DND-41 (cell line): ENCODE data around the gene STK24.

Experiments used
- ATAC-seq: fragments of 200-7000 bp; cut with Tn5 transposase; 3 replicates; pipeline ENCODE4 v1.9.1; 2021; ENCODE audit warnings: low read depth; ENCODE audit not compliant: insufficient read depth
- DNase-seq: peaks from one replicate; pipeline ENCODE4 v3.0.0-alpha.2; 2020
- H2AFZ ChIP-seq: 2 replicates; pipeline ENCODE4 v1.6.0; 2012; ENCODE audit warnings: low read depth, low read length
- H3K27ac ChIP-seq: 2 replicates; pipeline ENCODE4 v1.5.1; 2012; ENCODE audit warnings: low read length, inconsistent platforms
- H3K27me3 ChIP-seq: fragments of 200-600 bp; sonication (generic); 2 replicates; pipeline ENCODE4 v1.6.0; 2012; ENCODE audit warnings: low read length, mild to moderate bottlenecking, inconsistent platforms; ENCODE audit not compliant: insufficient read depth, poor library complexity
- H3K36me3 ChIP-seq: 2 replicates; pipeline ENCODE4 v1.5.1; 2012; ENCODE audit warnings: low read length, inconsistent platforms; ENCODE audit not compliant: insufficient read depth
- H3K4me1 ChIP-seq: 2 replicates; pipeline ENCODE4 v1.5.1; 2012; ENCODE audit warnings: mild to moderate bottlenecking, low read length; ENCODE audit not compliant: insufficient read depth
- H3K4me2 ChIP-seq: 2 replicates; pipeline ENCODE4 v1.6.0; 2012; ENCODE audit warnings: mild to moderate bottlenecking, moderate library complexity, low read length, inconsistent platforms; ENCODE audit not compliant: insufficient read depth
- H3K4me3 ChIP-seq, 2 experiments: fragments of 200-600 bp in 1 of 2; shearing (Covaris generic) in 1 of 2; 2 replicates each; pipeline ENCODE4 v1.5.1; 2012 to 2016; ENCODE audit warnings: inconsistent platforms in 2 of 2, low read length in 2 of 2, mild to moderate bottlenecking in 2 of 2, low read depth in 1 of 2, moderate library complexity in 1 of 2
- H3K79me2 ChIP-seq: 2 replicates; pipeline ENCODE4 v1.6.0; 2012; ENCODE audit warnings: low read length, inconsistent platforms; ENCODE audit not compliant: insufficient read depth
- H3K9ac ChIP-seq: 2 replicates; pipeline ENCODE4 v1.6.0; 2012; ENCODE audit warnings: low read depth, mild to moderate bottlenecking, inconsistent platforms, low read length, moderate library complexity
- H3K9me3 ChIP-seq: 2 replicates; pipeline ENCODE4 v1.5.1; 2012; ENCODE audit warnings: low read length, moderate library complexity, mild to moderate bottlenecking, inconsistent platforms; ENCODE audit not compliant: insufficient read depth, severe bottlenecking
- H4K20me1 ChIP-seq: 2 replicates; pipeline ENCODE4 v1.6.0; 2012; ENCODE audit warnings: low read length; ENCODE audit not compliant: insufficient read depth
- EZH2 ChIP-seq: IDR thresholded peaks from 3 replicates; pipeline ENCODE4 v1.6.1; 2012; ENCODE audit warnings: borderline replicate concordance, low read depth, mild to moderate bottlenecking, moderate library complexity, low read length, inconsistent platforms; ENCODE audit not compliant: severe bottlenecking
- TF ChIP-seq, protein P1 (sequence below): IDR thresholded peaks from 2 replicates; pipeline ENCODE4 v1.5.1; 2012; ENCODE audit warnings: borderline replicate concordance, low read length, moderate library complexity, mild to moderate bottlenecking; ENCODE audit not compliant: poor library complexity, severe bottlenecking; ENCODE audit errors: extremely low read depth

STK24 gene

DNA sequence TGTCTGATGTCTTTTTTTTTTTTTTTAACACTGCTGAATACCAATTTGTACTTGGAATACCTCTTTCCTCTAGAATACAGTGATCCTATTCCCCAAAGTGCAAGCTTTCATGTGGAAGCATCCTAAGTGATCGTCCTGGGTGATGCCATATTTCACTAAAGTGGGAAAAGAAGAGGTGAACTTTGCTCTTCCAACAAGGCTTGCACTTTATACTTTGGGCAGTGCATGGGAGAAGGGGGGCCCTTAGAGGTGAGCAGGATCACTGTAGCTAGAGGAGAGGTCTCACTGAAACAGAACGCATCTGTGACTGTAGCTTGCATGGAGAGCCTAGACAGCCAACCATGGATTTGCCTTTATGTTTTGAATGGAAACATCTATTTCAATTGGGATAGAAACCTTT lies 173.8 kb downstream of the STK24 start:
- Histone ChIP-seq H3K4me3 (no peak overlapping the region), H3K79me2 (no peaks in the 10 kb centered on the region), H3K4me2 (no peak overlapping the region), H3K9me3 (no peaks in the 10 kb centered on the region), H3K27me3 (peaks cover 21% of the 10 kb centered on the region), H2AFZ (no peak overlapping the region), H3K27ac (no peak overlapping the region), H3K36me3 (no peaks in the 10 kb centered on the region), H3K4me1 (no peaks in the 10 kb centered on the region), H4K20me1 (no peaks in the 10 kb centered on the region; the same call in 1 of the 2 replicates), H3K9ac (no peak overlapping the region)
- ATAC-seq (no peak), DNase-seq (no peak)
- TF ChIP-seq, protein P1, sequence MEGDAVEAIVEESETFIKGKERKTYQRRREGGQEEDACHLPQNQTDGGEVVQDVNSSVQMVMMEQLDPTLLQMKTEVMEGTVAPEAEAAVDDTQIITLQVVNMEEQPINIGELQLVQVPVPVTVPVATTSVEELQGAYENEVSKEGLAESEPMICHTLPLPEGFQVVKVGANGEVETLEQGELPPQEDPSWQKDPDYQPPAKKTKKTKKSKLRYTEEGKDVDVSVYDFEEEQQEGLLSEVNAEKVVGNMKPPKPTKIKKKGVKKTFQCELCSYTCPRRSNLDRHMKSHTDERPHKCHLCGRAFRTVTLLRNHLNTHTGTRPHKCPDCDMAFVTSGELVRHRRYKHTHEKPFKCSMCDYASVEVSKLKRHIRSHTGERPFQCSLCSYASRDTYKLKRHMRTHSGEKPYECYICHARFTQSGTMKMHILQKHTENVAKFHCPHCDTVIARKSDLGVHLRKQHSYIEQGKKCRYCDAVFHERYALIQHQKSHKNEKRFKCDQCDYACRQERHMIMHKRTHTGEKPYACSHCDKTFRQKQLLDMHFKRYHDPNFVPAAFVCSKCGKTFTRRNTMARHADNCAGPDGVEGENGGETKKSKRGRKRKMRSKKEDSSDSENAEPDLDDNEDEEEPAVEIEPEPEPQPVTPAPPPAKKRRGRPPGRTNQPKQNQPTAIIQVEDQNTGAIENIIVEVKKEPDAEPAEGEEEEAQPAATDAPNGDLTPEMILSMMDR, result no peak
- TF ChIP-seq EZH2, result no peak

DNA sequence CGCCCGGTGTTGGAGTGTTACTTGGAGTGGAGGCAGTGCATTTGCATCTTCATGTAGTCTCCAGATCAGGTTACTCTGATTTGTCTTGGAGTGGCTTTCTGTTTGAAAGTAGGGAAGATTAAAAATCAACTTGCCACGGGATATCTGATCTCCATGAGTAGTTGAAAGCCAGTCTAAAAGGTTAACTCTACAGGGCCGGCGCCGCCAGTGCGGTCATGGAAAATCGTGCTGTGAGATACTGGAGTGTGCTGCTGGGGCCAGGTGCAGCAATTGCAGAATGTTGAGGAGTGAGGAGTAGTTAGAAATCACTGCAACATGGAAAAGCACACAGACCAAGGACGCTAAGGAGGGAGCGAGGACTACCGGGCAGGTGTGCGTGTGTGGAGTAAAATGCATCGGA lies 175.0 kb downstream of the STK24 start:
- peaks cover 21% of the 10 kb centered on the region for H3K27me3 ChIP-seq
- TF ChIP-seq, protein P1, result no peak
- no peak for TF ChIP-seq EZH2
- no peak overlapping the region for H3K27ac ChIP-seq
- no peaks in the 10 kb centered on the region; the same call in 1 of the 2 replicates for H4K20me1 ChIP-seq
- no peak overlapping the region for H3K4me2 ChIP-seq
- no peak for ATAC-seq
- no peak overlapping the region for H2AFZ ChIP-seq
- H3K79me2 ChIP-seq, result no peaks in the 10 kb centered on the region
- H3K4me1 ChIP-seq, result no peaks in the 10 kb centered on the region
- H3K36me3 ChIP-seq, result no peaks in the 10 kb centered on the region
- H3K4me3 ChIP-seq, result no peak overlapping the region
- DNase-seq, result no peak
- no peak overlapping the region for H3K9ac ChIP-seq
- H3K9me3 ChIP-seq, result no peaks in the 10 kb centered on the region

DNA sequence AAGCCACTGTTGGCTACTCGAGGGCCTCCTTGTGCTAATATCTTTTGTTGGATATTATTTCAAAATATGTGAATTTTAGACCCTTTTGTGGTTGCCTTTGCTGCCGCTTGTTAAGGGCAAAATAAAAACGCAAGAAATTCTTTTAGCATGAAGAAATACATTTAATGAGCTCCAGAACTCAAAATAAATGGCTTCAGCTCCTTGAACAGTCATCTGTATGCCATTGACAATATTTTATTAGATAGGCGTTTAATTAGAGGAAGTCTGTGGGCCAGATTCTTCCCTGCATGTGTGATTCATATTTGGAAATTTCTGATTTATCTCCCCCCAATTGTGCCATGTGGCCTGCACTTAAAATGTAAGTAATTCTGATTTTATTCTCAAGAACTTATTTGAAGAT lies 177.2 kb downstream of the STK24 start:
- H3K4me1 ChIP-seq, result no peaks in the 10 kb centered on the region
- ATAC-seq (no peak), DNase-seq (no peak)
- H3K27ac ChIP-seq, result no peak overlapping the region
- H3K4me2 ChIP-seq, result no peak overlapping the region
- peaks cover 10% of the 10 kb centered on the region for H3K27me3 ChIP-seq
- no peak overlapping the region for H3K9ac ChIP-seq
- no peaks in the 10 kb centered on the region for H3K36me3 ChIP-seq
- H3K79me2 ChIP-seq, result no peaks in the 10 kb centered on the region
- H3K4me3 ChIP-seq, result no peak overlapping the region
- TF ChIP-seq EZH2, result no peak
- TF ChIP-seq, protein P1, result no peak
- no peak overlapping the region for H2AFZ ChIP-seq
- H3K9me3 ChIP-seq, result no peaks in the 10 kb centered on the region
- no peaks in the 10 kb centered on the region; the same call in 1 of the 2 replicates for H4K20me1 ChIP-seq

DNA sequence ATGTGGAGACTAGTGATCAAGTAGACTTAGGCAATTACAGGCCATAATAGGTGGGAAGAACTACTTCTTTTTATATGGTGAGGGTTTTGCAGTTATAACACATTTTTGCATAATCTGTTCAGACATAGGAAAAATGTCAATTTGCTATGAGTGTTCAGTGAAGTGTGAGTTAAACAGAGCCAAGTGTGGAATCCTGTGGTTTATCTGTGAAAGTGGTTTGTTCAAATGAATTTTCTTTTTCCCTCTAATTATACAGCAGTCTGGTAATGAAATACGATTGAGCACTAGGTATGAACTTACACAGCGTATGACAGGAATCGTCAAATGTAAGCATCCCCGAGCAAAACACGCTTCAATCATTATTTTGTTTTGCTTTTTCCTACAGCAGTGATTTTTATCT lies 178.3 kb downstream of the STK24 start:
- H3K9ac ChIP-seq, result no peak overlapping the region
- no peaks in the 10 kb centered on the region for H3K4me1 ChIP-seq
- no peak overlapping the region for H2AFZ ChIP-seq
- H3K4me2 ChIP-seq, result no peak overlapping the region
- no peak overlapping the region for H3K4me3 ChIP-seq
- no peak overlapping the region for H3K27ac ChIP-seq
- no peak for DNase-seq
- H4K20me1 ChIP-seq, result no peaks in the 10 kb centered on the region
- no peaks in the 10 kb centered on the region for H3K9me3 ChIP-seq
- ATAC-seq, result no peak
- TF ChIP-seq, protein P1, result no peak
- no peak for TF ChIP-seq EZH2
- no peaks in the 10 kb centered on the region for H3K79me2 ChIP-seq
- peaks cover 8% of the 10 kb centered on the region for H3K27me3 ChIP-seq
- no peaks in the 10 kb centered on the region for H3K36me3 ChIP-seq
